K562 (cell line): Measurements from ENCODE around the gene RORC. TPM values are rescaled to one million over a fixed set of nuclear protein-coding genes. Genes with fewer than 3 reads are reported as not detected.

Source experiments
- ATAC-seq: fragments of 200-7000 bp; cut with Tn5 transposase; 3 replicates; pipeline ENCODE4 v1.9.1; 2020; ENCODE audit warnings: moderate library complexity
- BruUV-seq: library from RNA; stranded (reverse); fragments of 400-500 nt; replicated peaks from 2 replicates; lab custom pipeline; 2021; lab: Mats Ljungman, UMichigan
- CTCF ChIA-PET: fragments of 300-600 bp; formaldehyde crosslinking; extraction: SDS; loops from one replicate; lab custom pipeline; 2021; ENCODE audit warnings: low intra/inter-chr PET ratio; lab: Yijun Ruan, JAX
- POLR2A ChIA-PET: fragments of 300-600, 350-650 bp; sonication (Branson Sonifier 250); formaldehyde crosslinking; extraction: SDS; loops from one replicate; lab custom pipeline; 2021; ENCODE audit warnings: antibody characterized with exemption, inconsistent platforms; lab: Yijun Ruan, JAX
- DNase-seq, 4 experiments: peaks; one replicate each; pipeline versions ENCODE4 v3.0.0 to v3.0.0-alpha.2; 2011 to 2018; ENCODE audit warnings: low spot score in 3 of 4, mixed read lengths in 3 of 4; ENCODE audit errors: extremely low read depth in 1 of 4
- FAIRE-seq: peaks from 2 replicates; lab custom pipeline; 2011; peaks lifted over from hg19 to GRCh38; lab: Jason Lieb, UNC
- H2AFZ ChIP-seq: 2 replicates; pipeline ENCODE4 v1.6.0; 2011; ENCODE audit warnings: low read depth, low read length, control low read depth, inconsistent platforms
- H3K27ac ChIP-seq: fragments of 200-600 bp; 3 replicates; pipeline ENCODE4 v1.8.0; 2011; ENCODE audit warnings: low read depth, mild to moderate bottlenecking, control low read depth, inconsistent platforms, low read length, moderate library complexity, mixed read lengths; ENCODE audit errors: extremely low read depth
- H3K27me3 ChIP-seq, 2 experiments: fragments of 300-600 bp in 1 of 2; 2 replicates in 1 of 2; 3 replicates in 1 of 2; pipeline versions ENCODE4 v1.6.0 to v1.8.0; 2011; ENCODE audit warnings: inconsistent platforms in 2 of 2, low read length in 2 of 2, mild to moderate bottlenecking in 1 of 2, mixed read lengths in 1 of 2, moderate library complexity in 1 of 2; ENCODE audit not compliant: control insufficient read depth in 2 of 2, insufficient read depth in 2 of 2
- H3K36me3 ChIP-seq: fragments of 300-600 bp; 3 replicates; pipeline ENCODE4 v1.8.0; 2011; ENCODE audit warnings: mild to moderate bottlenecking, low read length, inconsistent platforms; ENCODE audit not compliant: control insufficient read depth, insufficient read depth
- H3K4me1 ChIP-seq, 2 experiments: fragments of 200-600 bp in 1 of 2; replicated peaks in 1 of 2; 2 replicates in 1 of 2; 3 replicates in 1 of 2; pipeline versions ENCODE4 v1.5.1 to v1.8.0; 2011; ENCODE audit warnings: inconsistent platforms in 2 of 2, low read length in 2 of 2, mild to moderate bottlenecking in 1 of 2, mixed read lengths in 1 of 2, moderate library complexity in 1 of 2; ENCODE audit not compliant: control insufficient read depth in 2 of 2, insufficient read depth in 2 of 2
- H3K4me2 ChIP-seq: 2 replicates; pipeline ENCODE4 v1.6.1; 2011; ENCODE audit warnings: low read length, control low read depth, inconsistent platforms, mixed read lengths; ENCODE audit not compliant: insufficient read depth
- H3K4me3 ChIP-seq: fragments of 200-600 bp; sonication (generic), shearing (Covaris generic); 2 replicates; pipeline ENCODE4 v1.5.1; 2016; ENCODE audit warnings: control low read depth, inconsistent platforms
- H3K79me2 ChIP-seq: fragments of 200-600 bp; 3 replicates; pipeline ENCODE4 v1.8.0; 2011; ENCODE audit warnings: low read length, inconsistent platforms; ENCODE audit not compliant: control insufficient read depth, insufficient read depth
- H3K9ac ChIP-seq, 2 experiments: 2 replicates each; pipeline versions ENCODE4 v1.6.0 to v1.6.1; 2011; ENCODE audit warnings: low read depth in 2 of 2, low read length in 2 of 2, control low read depth in 1 of 2, inconsistent platforms in 1 of 2, mild to moderate bottlenecking in 1 of 2, mixed read lengths in 1 of 2; ENCODE audit not compliant: insufficient read depth in 1 of 2
- H3K9me1 ChIP-seq: one replicate; pipeline ENCODE4 v1.6.0; 2011; ENCODE audit warnings: inconsistent platforms, mild to moderate bottlenecking, low read length, moderate library complexity; ENCODE audit not compliant: control insufficient read depth, insufficient read depth
- H3K9me3 ChIP-seq: replicated peaks from 2 replicates; pipeline ENCODE4 v1.5.1; 2011; ENCODE audit warnings: low read depth, low read length, inconsistent platforms; ENCODE audit not compliant: control insufficient read depth, insufficient read depth
- H4K20me1 ChIP-seq: replicated peaks from 2 replicates; pipeline ENCODE4 v1.6.1; 2011; ENCODE audit warnings: low read length, inconsistent platforms, mixed read lengths; ENCODE audit not compliant: control insufficient read depth, insufficient read depth
- CLOCK ChIP-seq: fragments of 250-450 bp; sonication (Bioruptor Pico); IDR thresholded peaks from 2 replicates; pipeline ENCODE4 v1.4.0; 2020; ENCODE audit warnings: mild to moderate bottlenecking, moderate library complexity, borderline replicate concordance
- ETV5 ChIP-seq: sonication (generic); formaldehyde crosslinking; IDR thresholded peaks from 2 replicates; pipeline ENCODE4 v1.4.0; 2020; ENCODE audit warnings: low read depth, mild to moderate bottlenecking, missing genetic modification reagents
- FOXO4 ChIP-seq: fragments of 450-650 bp; formaldehyde crosslinking; IDR thresholded peaks from 2 replicates; pipeline ENCODE4 v1.4.0; 2020; ENCODE audit warnings: mild to moderate bottlenecking, moderate library complexity
- IFI16 ChIP-seq: fragments of 250-450 bp; sonication (Bioruptor Pico); IDR thresholded peaks from 2 replicates; pipeline ENCODE4 v2.1.2; 2022; ENCODE audit warnings: mild to moderate bottlenecking, inconsistent platforms
- KAT2B ChIP-seq: IDR thresholded peaks from one replicate; pipeline ENCODE4 v1.6.1; 2012; ENCODE audit warnings: low read depth, mild to moderate bottlenecking, control low read depth, inconsistent platforms, low read length, moderate library complexity
- MBD2 ChIP-seq: sonication (generic); IDR thresholded peaks from 2 replicates; pipeline ENCODE4 v1.6.1; 2016; ENCODE audit warnings: low read depth, borderline replicate concordance
- PHF20 ChIP-seq: fragments of 450-650 bp; IDR thresholded peaks from 2 replicates; pipeline ENCODE4 v1.6.1; 2018; ENCODE audit not compliant: partially characterized antibody
- POLR2AphosphoS5 ChIP-seq: IDR thresholded peaks from 2 replicates; pipeline ENCODE4 v1.6.1; 2011; ENCODE audit warnings: mild to moderate bottlenecking, low read depth, low read length, moderate library complexity; ENCODE audit not compliant: control insufficient read depth, insufficient read depth
- PRPF4 ChIP-seq: fragments of 200-400 bp; formaldehyde crosslinking; IDR thresholded peaks from one replicate; pipeline ENCODE4 v1.6.1; 2017; ENCODE audit warnings: low read length, low read depth, mild to moderate bottlenecking; ENCODE audit not compliant: insufficient read depth, poor library complexity, severe bottlenecking
- PTBP1 ChIP-seq: fragments of 200-400 bp; formaldehyde crosslinking; IDR thresholded peaks from 2 replicates; pipeline ENCODE4 v1.6.1; 2017; ENCODE audit warnings: low read depth, low read length
- RBBP5 ChIP-seq: fragments of 200-600 bp; sonication (generic); IDR thresholded peaks from 2 replicates; pipeline ENCODE4 v1.6.1; 2012; ENCODE audit warnings: borderline replicate concordance, mild to moderate bottlenecking, low read length, control low read depth, inconsistent platforms; ENCODE audit not compliant: insufficient read depth, poor library complexity, severe bottlenecking
- RBM17 ChIP-seq: fragments of 200-400 bp; formaldehyde crosslinking; IDR thresholded peaks from 2 replicates; pipeline ENCODE4 v1.6.1; 2017; ENCODE audit warnings: low read depth, mild to moderate bottlenecking, low read length, borderline replicate concordance
- SOX6 ChIP-seq: fragments of 450-650 bp; IDR thresholded peaks from 2 replicates; pipeline ENCODE4 v1.6.1; 2014; ENCODE audit warnings: mild to moderate bottlenecking
- TBP ChIP-seq: optimal IDR thresholded peaks from 2 replicates; pipeline ENCODE3; 2011; ENCODE audit warnings: low read depth, low read length, improper control_type of control experiment
- ZNF445 ChIP-seq: fragments of 250-450 bp; sonication (Bioruptor Pico); IDR thresholded peaks from 2 replicates; pipeline ENCODE4 v1.4.0; 2020; ENCODE audit warnings: low read depth, mild to moderate bottlenecking, moderate library complexity
- ZNF75A ChIP-seq: fragments of 450-650 bp; formaldehyde crosslinking; IDR thresholded peaks from 2 replicates; pipeline ENCODE4 v1.4.0; 2020; ENCODE audit warnings: mild to moderate bottlenecking
- in situ Hi-C: fragments of 300-500 bp; cut with MboI; formaldehyde crosslinking; loops from 4 replicates; pipeline ENCODE4 v1.15.0; 2018; ENCODE audit warnings: inconsistent platforms, mixed read lengths
- intact Hi-C: fragments of 100-400 bp; cut with micrococcal nuclease; formaldehyde crosslinking; loops from 2 replicates; pipeline ENCODE4 v1.14.2; 2022
- polyA plus RNA-seq, 8 experiments: library from polyadenylated mRNA; depleted of rRNA in 4 of 8; stranded (reverse) in 5 of 8; unstranded in 3 of 8; fragments of >200 nt; fragmentation: Nextera tagmentation in 2 of 8; fragmentation: Illumina TruSeq in 1 of 8; extraction: Ambion mirVana in 2 of 8; extraction: Trizol in 1 of 8; gene quantifications; 2 replicates each; pipeline versions ENCODE4 v1.2.1 to v1.2.3, GENCODE V29; 2011 to 2014; ENCODE audit warnings: inconsistent platforms in 1 of 8, missing spikeins in 1 of 8
- total RNA-seq, 7 experiments: library from RNA; depleted of rRNA in 6 of 7; stranded (reverse); fragments of >200 nt in 6 of 7; fragmentation: Illumina TruSeq in 2 of 7; extraction: Trizol in 2 of 7; gene quantifications; 2 replicates each; pipeline versions ENCODE4 v1.2.1 to v1.2.3, GENCODE V29; 2011 to 2021; ENCODE audit warnings: low replicate concordance in 1 of 7
- TF ChIP-seq, protein P1 (sequence below): fragments of 450-650 bp; IDR thresholded peaks from 2 replicates; pipeline ENCODE4 v1.6.1; 2017; ENCODE audit warnings: antibody characterized with exemption

RORC gene
- total and polyA plus RNA-seq, 9 of the 15 experiments (the other 6 are each of a cell fraction or from before 2014, with no cell fraction given): not detected

DNA sequence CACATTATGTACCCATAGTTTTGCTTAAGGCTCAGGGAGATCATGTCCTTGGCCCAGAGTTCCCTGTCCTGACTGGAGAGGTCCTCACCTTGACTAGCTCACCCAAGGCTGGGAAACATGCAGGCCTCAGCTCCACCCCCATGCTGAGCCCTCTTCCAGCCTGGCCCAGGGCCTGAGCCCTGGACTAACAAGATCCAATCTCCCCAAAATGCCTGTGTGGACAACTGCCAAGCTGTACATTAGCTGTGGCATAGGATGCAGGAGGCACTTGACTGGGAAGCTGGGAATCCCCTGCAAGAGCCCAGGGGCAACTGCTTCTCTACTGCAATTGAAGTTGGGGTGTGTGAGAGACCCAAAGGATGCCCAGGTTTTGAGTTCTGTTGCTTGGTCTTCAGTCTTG is 28.4 kb downstream of the RORC start:
- intact Hi-C loops (no loop called here), in situ Hi-C loops (no loop called here)
- DNase-seq (no peak), ATAC-seq (no peak), FAIRE-seq (no peak)
- no TSS peak for BruUV-seq
- Histone ChIP-seq H3K27me3 (peaks cover 59 to 92% of the 10 kb centered on the region in 2 experiments), H2AFZ (no peak overlapping the region), H3K9ac (no peak overlapping the region; a peak in 1 of 4 replicates), H3K4me1 (peaks cover 0 to 8% of the 10 kb centered on the region in 2 experiments; a peak in 1 of 5 replicates), H3K36me3 (no peaks in the 10 kb centered on the region), H3K4me3 (no peak overlapping the region), H3K9me1 (no peaks in the 10 kb centered on the region), H3K27ac (no peak overlapping the region), H3K4me2 (no peak overlapping the region), H3K79me2 (no peaks in the 10 kb centered on the region), H4K20me1 (peaks cover 19% of the 10 kb centered on the region), H3K9me3 (no peaks in the 10 kb centered on the region)
- POLR2A ChIA-PET: interaction anchor here (0.6 to 1.8 kb wide), 3 partner anchors 13 to 26 kb away, joined by 3 to 9 read pairs (median 3); partner anchors contain the start of gene TDRKH
- CTCF ChIA-PET: no interaction called here
- no peak for TF ChIP-seq CLOCK (CRISPR knock-in tag)
- TF ChIP-seq POLR2AphosphoS5: no peak
- TF ChIP-seq ETV5 (CRISPR knock-in tag): no peak
- no peak for TF ChIP-seq KAT2B
- no peak for TF ChIP-seq FOXO4
- TF ChIP-seq RBBP5: no peak
- TF ChIP-seq PRPF4: no peak
- no peak for TF ChIP-seq PHF20
- TF ChIP-seq MBD2: no peak
- TF ChIP-seq SOX6: no peak
- TF ChIP-seq, protein P1, sequence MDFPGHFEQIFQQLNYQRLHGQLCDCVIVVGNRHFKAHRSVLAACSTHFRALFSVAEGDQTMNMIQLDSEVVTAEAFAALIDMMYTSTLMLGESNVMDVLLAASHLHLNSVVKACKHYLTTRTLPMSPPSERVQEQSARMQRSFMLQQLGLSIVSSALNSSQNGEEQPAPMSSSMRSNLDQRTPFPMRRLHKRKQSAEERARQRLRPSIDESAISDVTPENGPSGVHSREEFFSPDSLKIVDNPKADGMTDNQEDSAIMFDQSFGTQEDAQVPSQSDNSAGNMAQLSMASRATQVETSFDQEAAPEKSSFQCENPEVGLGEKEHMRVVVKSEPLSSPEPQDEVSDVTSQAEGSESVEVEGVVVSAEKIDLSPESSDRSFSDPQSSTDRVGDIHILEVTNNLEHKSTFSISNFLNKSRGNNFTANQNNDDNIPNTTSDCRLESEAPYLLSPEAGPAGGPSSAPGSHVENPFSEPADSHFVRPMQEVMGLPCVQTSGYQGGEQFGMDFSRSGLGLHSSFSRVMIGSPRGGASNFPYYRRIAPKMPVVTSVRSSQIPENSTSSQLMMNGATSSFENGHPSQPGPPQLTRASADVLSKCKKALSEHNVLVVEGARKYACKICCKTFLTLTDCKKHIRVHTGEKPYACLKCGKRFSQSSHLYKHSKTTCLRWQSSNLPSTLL: no peak
- no peak for TF ChIP-seq ZNF75A (CRISPR knock-in tag)
- no peak for TF ChIP-seq IFI16 (CRISPR knock-in tag)
- no peak for TF ChIP-seq RBM17
- no peak for TF ChIP-seq TBP
- TF ChIP-seq PTBP1: no peak
- no peak for TF ChIP-seq ZNF445
